Endodermal cell (in vitro differentiated cells): ENCODE measurements around the gene RAN. TPM values are rescaled to one million over a fixed set of nuclear protein-coding genes. Genes with fewer than 3 reads are reported as not detected.
"Not testable (repeated sequence)": the region's sequence is repeated elsewhere in the genome, so short reads cannot be mapped to it uniquely, and the experiment has no call there.

ENCODE experiments used
- DNase-seq: peaks from one replicate; pipeline ENCODE4 v3.0.0-alpha.2; 2017
- H3K27ac ChIP-seq: 2 replicates; pipeline ENCODE4 v1.5.1; 2013; ENCODE audit warnings: mild to moderate bottlenecking, low read depth, low read length, moderate library complexity
- H3K27me3 ChIP-seq: 2 replicates; pipeline ENCODE4 v1.6.1; 2013; ENCODE audit warnings: mild to moderate bottlenecking, low read length, moderate library complexity; ENCODE audit not compliant: insufficient read depth, control insufficient read depth, poor library complexity, severe bottlenecking
- H3K36me3 ChIP-seq: 2 replicates; pipeline ENCODE4 v1.7.0; 2013; ENCODE audit warnings: mild to moderate bottlenecking, low read length, moderate library complexity; ENCODE audit not compliant: control insufficient read depth, insufficient read depth
- H3K4me1 ChIP-seq: one replicate; pipeline ENCODE4 v1.7.0; 2013; ENCODE audit warnings: low read length; ENCODE audit not compliant: control insufficient read depth, insufficient read depth
- H3K4me3 ChIP-seq: 2 replicates; pipeline ENCODE4 v1.5.1; 2013; ENCODE audit warnings: mild to moderate bottlenecking, low read length, moderate library complexity
- H3K9ac ChIP-seq: 2 replicates; pipeline ENCODE4 v1.6.1; 2013; ENCODE audit warnings: mild to moderate bottlenecking, low read length, moderate library complexity; ENCODE audit not compliant: poor library complexity, severe bottlenecking; ENCODE audit errors: extremely low read depth
- H3K9me3 ChIP-seq: 2 replicates; pipeline ENCODE4 v1.6.1; 2013; ENCODE audit warnings: mild to moderate bottlenecking, low read length, moderate library complexity; ENCODE audit not compliant: control insufficient read depth
- H3K27ac Mint-ChIP-seq: 2 replicates; pipeline ENCODE4 v1.8.0; 2020; ENCODE audit warnings: mixed read lengths
- H3K27me3 Mint-ChIP-seq: 2 replicates; pipeline ENCODE4 v1.8.0; 2021; ENCODE audit warnings: mild to moderate bottlenecking, mixed read lengths; ENCODE audit not compliant: insufficient read depth
- H3K36me3 Mint-ChIP-seq: 2 replicates; pipeline ENCODE4 v1.8.0; 2020; ENCODE audit warnings: low read depth, mixed read lengths
- H3K4me1 Mint-ChIP-seq: 2 replicates; pipeline ENCODE4 v1.8.0; 2020; ENCODE audit warnings: mixed read lengths
- H3K4me3 Mint-ChIP-seq: 2 replicates; pipeline ENCODE4 v1.8.0; 2020; ENCODE audit warnings: mild to moderate bottlenecking, moderate library complexity, mixed read lengths
- H3K9me3 Mint-ChIP-seq: 2 replicates; pipeline ENCODE4 v1.8.0; 2020; ENCODE audit warnings: mild to moderate bottlenecking, mixed read lengths
- WGBS, 2 experiments: methylation state at CpG; one replicate each; pipeline versions ENCODE4 v1.1.5 to v1.1.7; 2013; ENCODE audit warnings: missing lambda C conversion rate in 2 of 2, mixed read lengths in 1 of 2; ENCODE audit not compliant: insufficient coverage in 1 of 2, insufficient read length in 1 of 2; 5-methylcytosine and 5-hydroxymethylcytosine counted together
- total RNA-seq, 2 donors: library from RNA; stranded (reverse); fragmentation: NEBNext Ultra II Directional in 1 of 2; extraction: Animal tissue kit (Norgen Biotek cat#: 25700) in 1 of 2; gene quantifications; 2 replicates in 1 of 2; 3 replicates in 1 of 2; pipeline ENCODE4 v1.2.1, GENCODE V29; 2021
- TF ChIP-seq, protein P1 (sequence below): fragments of 200-600 bp; sonication (generic); conservative IDR thresholded peaks from 2 replicates; pipeline ENCODE4 v1.5.0; 2021; ENCODE audit warnings: antibody characterized with exemption, mild to moderate bottlenecking

Gene RAN
- total RNA-seq, 2 donors from 2014 or later: 1,323 to 1,383 TPM

DNA sequence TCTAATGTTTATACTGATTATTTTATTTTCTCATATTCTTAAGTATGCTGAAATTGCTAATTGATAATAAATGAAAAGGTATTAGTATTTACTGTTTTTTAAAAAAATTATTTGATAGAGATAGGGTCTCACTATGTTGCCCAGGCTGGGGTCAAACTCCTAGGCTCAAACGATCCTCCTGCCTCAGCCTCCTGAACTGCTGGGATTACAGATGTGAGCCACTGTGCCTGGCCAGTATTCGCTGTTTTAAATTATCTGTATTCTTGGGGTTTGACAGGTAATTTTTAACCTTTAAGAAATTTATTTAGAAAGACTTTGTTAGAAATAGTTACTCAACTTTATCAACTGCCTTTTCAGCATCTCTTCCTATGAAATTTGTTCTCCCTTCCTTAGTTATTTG lies 32.2 kb downstream of the RAN start:
- no peaks in the 10 kb centered on the region for H3K4me1 Mint-ChIP-seq
- no peaks in the 10 kb centered on the region for H3K27me3 Mint-ChIP-seq
- DNase-seq: no peak
- no peaks in the 10 kb centered on the region for H3K9me3 ChIP-seq
- 86 to 98% methylated on average over 1 to 2 of the region's 2 CpGs for WGBS, 2 experiments
- H3K27me3 ChIP-seq: no peaks in the 10 kb centered on the region
- H3K4me1 ChIP-seq: no peaks in the 10 kb centered on the region
- no peak overlapping the region for H3K4me3 ChIP-seq
- H3K27ac Mint-ChIP-seq: no peak overlapping the region
- H3K9ac ChIP-seq: no peak overlapping the region
- H3K27ac ChIP-seq: no peak overlapping the region
- H3K4me3 Mint-ChIP-seq: no peak overlapping the region
- H3K36me3 ChIP-seq: no peaks in the 10 kb centered on the region
- TF ChIP-seq, protein P1, sequence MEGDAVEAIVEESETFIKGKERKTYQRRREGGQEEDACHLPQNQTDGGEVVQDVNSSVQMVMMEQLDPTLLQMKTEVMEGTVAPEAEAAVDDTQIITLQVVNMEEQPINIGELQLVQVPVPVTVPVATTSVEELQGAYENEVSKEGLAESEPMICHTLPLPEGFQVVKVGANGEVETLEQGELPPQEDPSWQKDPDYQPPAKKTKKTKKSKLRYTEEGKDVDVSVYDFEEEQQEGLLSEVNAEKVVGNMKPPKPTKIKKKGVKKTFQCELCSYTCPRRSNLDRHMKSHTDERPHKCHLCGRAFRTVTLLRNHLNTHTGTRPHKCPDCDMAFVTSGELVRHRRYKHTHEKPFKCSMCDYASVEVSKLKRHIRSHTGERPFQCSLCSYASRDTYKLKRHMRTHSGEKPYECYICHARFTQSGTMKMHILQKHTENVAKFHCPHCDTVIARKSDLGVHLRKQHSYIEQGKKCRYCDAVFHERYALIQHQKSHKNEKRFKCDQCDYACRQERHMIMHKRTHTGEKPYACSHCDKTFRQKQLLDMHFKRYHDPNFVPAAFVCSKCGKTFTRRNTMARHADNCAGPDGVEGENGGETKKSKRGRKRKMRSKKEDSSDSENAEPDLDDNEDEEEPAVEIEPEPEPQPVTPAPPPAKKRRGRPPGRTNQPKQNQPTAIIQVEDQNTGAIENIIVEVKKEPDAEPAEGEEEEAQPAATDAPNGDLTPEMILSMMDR: no peak
- H3K36me3 Mint-ChIP-seq: no peaks in the 10 kb centered on the region
- H3K9me3 Mint-ChIP-seq: no peaks in the 10 kb centered on the region

DNA sequence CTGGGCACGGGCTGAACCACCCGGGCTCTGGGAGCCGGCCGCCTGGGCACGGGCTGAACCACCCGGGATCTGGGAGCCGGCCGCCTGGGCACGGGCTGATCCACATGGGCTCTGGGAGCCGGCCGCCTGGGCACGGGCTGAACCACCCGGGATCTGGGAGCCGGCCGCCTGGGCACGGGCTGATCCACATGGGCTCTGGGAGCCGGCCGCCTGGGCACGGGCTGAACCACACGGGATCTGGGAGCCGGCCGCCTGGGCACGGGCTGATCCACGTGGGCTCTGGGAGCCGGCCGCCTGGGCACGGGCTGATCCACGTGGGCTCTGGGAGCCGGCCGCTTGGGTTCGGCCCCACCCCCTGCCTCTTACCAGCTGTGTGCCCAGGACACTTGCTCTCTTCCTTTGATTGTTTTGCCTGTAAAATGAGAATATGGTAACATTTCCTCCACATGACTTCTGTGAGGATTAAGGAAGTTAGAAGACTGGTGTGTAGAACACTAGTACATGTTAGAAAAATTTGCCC lies 33.1 kb downstream of the RAN start:
- not testable (repeated sequence) for H3K4me3 Mint-ChIP-seq, DNase-seq, H3K9me3 Mint-ChIP-seq, H3K4me1 ChIP-seq, H3K27me3 Mint-ChIP-seq, H3K9me3 ChIP-seq, H3K36me3 Mint-ChIP-seq, H3K9ac ChIP-seq, H3K36me3 ChIP-seq, H3K27ac Mint-ChIP-seq, H3K27me3 ChIP-seq, H3K4me1 Mint-ChIP-seq, H3K27ac ChIP-seq, H3K4me3 ChIP-seq
- 96 to 100% methylated on average over 2 to 27 of the region's 31 CpGs for WGBS, 2 experiments

DNA sequence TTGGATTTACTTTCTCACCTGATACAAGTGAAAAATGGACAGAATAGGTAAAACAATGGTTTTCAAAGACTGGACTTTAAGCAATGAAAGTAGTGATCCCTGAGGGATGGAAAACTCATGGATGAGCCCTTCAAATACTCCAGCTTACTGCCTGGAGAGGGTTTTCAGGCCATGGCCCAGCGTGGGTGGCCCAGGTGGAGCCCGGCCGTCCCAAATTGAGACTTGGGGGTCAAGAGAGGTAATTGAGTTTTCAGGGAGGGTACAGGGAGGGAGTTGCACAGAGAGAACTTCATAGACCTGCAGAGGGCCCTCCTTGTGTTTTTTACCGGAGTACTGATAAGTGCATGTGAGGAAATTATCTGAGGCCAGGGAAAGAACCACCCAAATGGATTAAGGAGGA lies 37.2 kb downstream of the RAN start:
- Mint-ChIP-seq H3K9me3 (peaks cover 20% of the 10 kb centered on the region), H3K27me3 (no peaks in the 10 kb centered on the region), H3K27ac (no peak overlapping the region), H3K4me3 (no peak overlapping the region), H3K4me1 (no peaks in the 10 kb centered on the region), H3K36me3 (no peaks in the 10 kb centered on the region)
- H3K4me1 ChIP-seq: no peaks in the 10 kb centered on the region
- no peaks in the 10 kb centered on the region for H3K36me3 ChIP-seq
- no peak for DNase-seq
- no peak overlapping the region for H3K27ac ChIP-seq
- H3K9me3 ChIP-seq: peaks cover 14% of the 10 kb centered on the region
- no peak overlapping the region for H3K4me3 ChIP-seq
- WGBS, 2 experiments: 89 to 100% methylated on average over 2 to 4 of the region's 4 CpGs
- TF ChIP-seq, protein P1: no peak
- no peak overlapping the region for H3K9ac ChIP-seq
- no peaks in the 10 kb centered on the region for H3K27me3 ChIP-seq

DNA sequence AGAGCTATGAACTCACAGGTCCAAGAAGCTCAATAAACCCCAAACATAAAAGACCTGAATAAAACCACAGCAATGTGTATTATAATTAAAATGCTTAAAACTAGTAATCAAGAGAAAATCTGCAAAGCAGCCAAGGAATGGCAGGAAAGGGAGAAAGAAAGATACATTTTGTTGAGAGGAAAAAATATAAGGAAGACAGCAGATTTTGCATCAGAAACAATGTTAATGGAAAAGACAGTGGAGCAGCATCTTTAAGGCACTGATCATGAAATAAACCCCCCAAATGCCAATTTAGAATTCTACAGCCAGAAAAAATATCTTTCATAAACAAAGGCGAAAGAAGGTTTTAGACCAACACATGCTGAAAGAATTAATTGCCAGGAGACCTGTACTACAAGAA lies 39.3 kb downstream of the RAN start:
- peaks cover 20% of the 10 kb centered on the region for H3K9me3 Mint-ChIP-seq
- H3K4me1 Mint-ChIP-seq: no peaks in the 10 kb centered on the region
- Histone ChIP-seq H3K27ac (no peak overlapping the region), H3K4me3 (no peak overlapping the region), H3K4me1 (no peaks in the 10 kb centered on the region), H3K9me3 (peaks cover 14% of the 10 kb centered on the region), H3K36me3 (no peaks in the 10 kb centered on the region), H3K9ac (no peak overlapping the region), H3K27me3 (no peaks in the 10 kb centered on the region)
- no peak overlapping the region for H3K4me3 Mint-ChIP-seq
- DNase-seq: no peak
- no peaks in the 10 kb centered on the region for H3K36me3 Mint-ChIP-seq
- peaks cover 2% of the 10 kb centered on the region for H3K27me3 Mint-ChIP-seq
- no peak overlapping the region for H3K27ac Mint-ChIP-seq
- TF ChIP-seq, protein P1: no peak
- 0% methylated on average over 1 of the region's 1 CpG; no CpG with 5 or more reads in 1 of the 2 experiments for WGBS, 2 experiments
